PC-3 (cell line): ENCODE data around the gene CCSER2.

Experiments
- EZH2phosphoT487 ChIP-seq: fragments of 300-600 bp; sonication (generic); IDR thresholded peaks from 2 replicates; pipeline ENCODE4 v1.6.1; 2018; ENCODE audit warnings: mild to moderate bottlenecking, antibody characterized with exemption, low read length, borderline replicate concordance
- TF ChIP-seq, protein P1 (sequence below): fragments of 300-600 bp; sonication (generic); conservative IDR thresholded peaks from 2 replicates; pipeline ENCODE4 v1.5.1; 2017; ENCODE audit warnings: antibody characterized with exemption, low read depth, mild to moderate bottlenecking, low read length

DNA sequence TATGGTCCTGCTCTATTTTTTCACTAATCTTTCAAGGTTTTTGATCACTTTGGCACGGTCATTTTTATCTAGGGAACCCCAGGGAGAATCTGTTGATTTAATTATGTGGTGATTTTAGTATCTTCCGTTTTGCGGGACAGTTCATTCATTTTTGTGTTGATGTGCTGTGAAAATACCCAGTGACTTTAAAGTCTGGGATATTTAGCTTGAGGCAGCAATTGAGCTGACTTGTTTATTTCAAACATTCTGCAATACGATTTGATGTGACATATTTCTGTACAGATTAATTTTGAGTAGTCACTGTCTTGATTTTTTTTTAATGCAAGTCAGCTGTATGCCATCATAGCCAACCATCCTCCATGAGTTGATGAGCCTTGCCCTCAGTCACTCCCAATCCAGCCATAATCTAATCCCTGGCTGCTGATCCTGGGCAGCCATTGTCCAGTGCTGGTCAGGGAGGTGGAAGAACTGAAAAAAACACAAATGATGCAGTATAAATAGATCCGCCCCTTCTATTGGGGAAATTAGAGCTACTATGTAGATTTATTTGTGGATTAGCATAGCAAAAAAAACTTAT is 183.4 kb downstream of the CCSER2 start:
- TF ChIP-seq, protein P1, sequence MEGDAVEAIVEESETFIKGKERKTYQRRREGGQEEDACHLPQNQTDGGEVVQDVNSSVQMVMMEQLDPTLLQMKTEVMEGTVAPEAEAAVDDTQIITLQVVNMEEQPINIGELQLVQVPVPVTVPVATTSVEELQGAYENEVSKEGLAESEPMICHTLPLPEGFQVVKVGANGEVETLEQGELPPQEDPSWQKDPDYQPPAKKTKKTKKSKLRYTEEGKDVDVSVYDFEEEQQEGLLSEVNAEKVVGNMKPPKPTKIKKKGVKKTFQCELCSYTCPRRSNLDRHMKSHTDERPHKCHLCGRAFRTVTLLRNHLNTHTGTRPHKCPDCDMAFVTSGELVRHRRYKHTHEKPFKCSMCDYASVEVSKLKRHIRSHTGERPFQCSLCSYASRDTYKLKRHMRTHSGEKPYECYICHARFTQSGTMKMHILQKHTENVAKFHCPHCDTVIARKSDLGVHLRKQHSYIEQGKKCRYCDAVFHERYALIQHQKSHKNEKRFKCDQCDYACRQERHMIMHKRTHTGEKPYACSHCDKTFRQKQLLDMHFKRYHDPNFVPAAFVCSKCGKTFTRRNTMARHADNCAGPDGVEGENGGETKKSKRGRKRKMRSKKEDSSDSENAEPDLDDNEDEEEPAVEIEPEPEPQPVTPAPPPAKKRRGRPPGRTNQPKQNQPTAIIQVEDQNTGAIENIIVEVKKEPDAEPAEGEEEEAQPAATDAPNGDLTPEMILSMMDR = no peak
- no peak for TF ChIP-seq EZH2phosphoT487
